Activated naive CD8-positive, alpha-beta T cell (primary cell): ENCODE results near the gene SPOUT1.

ENCODE experiments used
- H3K27ac Mint-ChIP-seq: one replicate; pipeline ENCODE4 v1.8.0; 2021; ENCODE audit warnings: mixed read lengths
- H3K27me3 Mint-ChIP-seq: one replicate; pipeline ENCODE4 v1.8.0; 2021; ENCODE audit warnings: mixed read lengths
- H3K36me3 Mint-ChIP-seq: one replicate; pipeline ENCODE4 v1.8.0; 2021; ENCODE audit warnings: mixed read lengths
- H3K4me1 Mint-ChIP-seq: one replicate; pipeline ENCODE4 v1.8.0; 2021; ENCODE audit warnings: low read depth, mixed read lengths
- H3K4me3 Mint-ChIP-seq: one replicate; pipeline ENCODE4 v1.8.0; 2021; ENCODE audit warnings: mild to moderate bottlenecking, mixed read lengths
- H3K9me3 Mint-ChIP-seq: one replicate; pipeline ENCODE4 v1.8.0; 2021; ENCODE audit warnings: low read depth, mixed read lengths

Gene SPOUT1

GRCh38 chr9:128823362-128823902 is 6.2 kb downstream of the SPOUT1 start:
- peaks cover 21% of the 10 kb centered on the region for H3K4me1 Mint-ChIP-seq
- H3K36me3 Mint-ChIP-seq: peaks cover 2% of the 10 kb centered on the region
- H3K27me3 Mint-ChIP-seq: no peaks in the 10 kb centered on the region
- H3K9me3 Mint-ChIP-seq: no peaks in the 10 kb centered on the region
- H3K27ac Mint-ChIP-seq: no peak overlapping the region
- no peak overlapping the region for H3K4me3 Mint-ChIP-seq

DNA sequence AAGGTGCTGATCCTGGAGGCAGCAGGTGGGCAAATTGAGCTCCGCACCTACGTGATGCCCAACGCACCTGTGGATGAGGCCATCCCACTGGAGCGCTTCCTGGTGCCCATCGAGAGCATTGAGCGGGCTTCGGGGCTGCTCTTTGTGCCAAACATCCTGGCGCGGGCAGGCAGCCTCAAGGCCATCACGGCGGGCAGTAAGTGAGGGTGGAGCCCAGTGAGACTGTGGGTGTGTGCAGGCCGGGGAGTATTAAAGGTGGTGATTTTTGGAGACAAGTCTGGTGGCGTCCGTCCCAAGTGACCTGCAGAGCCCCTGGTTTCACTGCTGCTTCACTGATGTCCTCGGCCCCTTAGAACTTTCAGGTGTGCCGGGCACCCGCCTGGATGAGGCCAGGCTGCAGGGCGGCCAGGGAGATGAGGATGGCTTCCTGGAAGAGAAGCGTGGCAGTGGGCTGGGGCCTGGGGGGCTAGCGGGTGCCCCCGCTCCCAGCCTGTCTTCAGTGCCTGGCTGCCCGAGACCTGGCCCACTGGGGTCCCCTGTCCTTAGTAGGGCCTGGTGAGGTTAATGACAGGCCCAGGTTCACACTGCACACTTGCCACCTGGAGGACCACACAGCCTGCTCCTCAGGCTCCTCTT is 7.1 kb downstream of the SPOUT1 start:
- H3K27me3 Mint-ChIP-seq: no peaks in the 10 kb centered on the region
- H3K9me3 Mint-ChIP-seq: no peaks in the 10 kb centered on the region
- peaks cover 17% of the 10 kb centered on the region for H3K4me1 Mint-ChIP-seq
- no peaks in the 10 kb centered on the region for H3K36me3 Mint-ChIP-seq
- H3K4me3 Mint-ChIP-seq: no peak overlapping the region
- H3K27ac Mint-ChIP-seq: no peak overlapping the region

GRCh38 chr9:128821584-128822406 is 7.8 kb downstream of the SPOUT1 start:
- no peaks in the 10 kb centered on the region for H3K36me3 Mint-ChIP-seq
- H3K4me3 Mint-ChIP-seq: no peak overlapping the region
- H3K9me3 Mint-ChIP-seq: no peaks in the 10 kb centered on the region
- H3K4me1 Mint-ChIP-seq: peaks cover 17% of the 10 kb centered on the region
- no peaks in the 10 kb centered on the region for H3K27me3 Mint-ChIP-seq
- H3K27ac Mint-ChIP-seq: no peak overlapping the region

DNA sequence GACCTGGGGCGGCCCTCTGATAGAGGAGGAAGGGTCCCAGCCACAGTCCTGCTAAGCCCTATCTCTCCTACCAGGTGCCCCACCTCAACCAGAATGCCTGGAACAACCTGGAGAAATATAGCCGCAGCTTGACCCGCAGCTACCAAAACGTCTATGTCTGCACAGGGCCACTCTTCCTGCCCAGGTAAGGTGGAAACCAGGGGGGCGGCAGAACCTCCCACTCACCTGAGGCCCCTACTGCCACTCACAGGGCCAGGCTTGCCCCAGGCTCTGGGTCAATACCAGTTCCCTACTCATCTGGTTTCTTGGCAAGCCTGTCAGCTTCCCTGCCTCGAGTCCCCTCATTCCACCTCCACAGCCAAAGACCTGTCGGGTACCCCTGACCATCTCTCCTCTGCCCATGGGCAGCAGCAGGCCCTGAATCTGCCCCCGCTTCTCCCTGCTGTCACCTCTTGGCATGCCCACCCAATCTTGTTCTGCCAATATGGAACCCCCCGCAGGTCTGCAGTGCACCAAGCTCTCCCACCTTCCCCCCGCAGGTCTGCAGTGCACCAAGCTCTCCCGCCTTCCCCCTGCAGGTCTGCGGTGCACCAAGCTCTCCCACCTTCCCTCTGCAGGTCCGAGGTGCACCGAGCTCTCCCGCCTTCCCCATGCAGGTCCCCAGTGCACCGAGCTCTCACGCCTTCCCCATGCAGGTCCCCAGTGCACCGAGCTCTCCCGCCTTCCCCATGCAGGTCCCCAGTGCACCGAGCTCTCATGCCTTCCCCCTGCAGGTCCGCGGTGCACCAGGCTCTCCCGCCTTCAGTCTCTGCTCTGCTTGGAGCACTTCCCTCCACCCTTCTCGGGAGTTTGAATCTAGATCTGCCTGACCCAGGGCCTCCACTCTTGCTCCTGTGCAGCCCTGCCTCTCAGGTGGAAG is 8.7 kb downstream of the SPOUT1 start:
- peak overlapping the region; percentile 16 for H3K27ac Mint-ChIP-seq
- no peaks in the 10 kb centered on the region for H3K36me3 Mint-ChIP-seq
- no peaks in the 10 kb centered on the region for H3K9me3 Mint-ChIP-seq

GRCh38 chr9:128819716-128820664 is 9.6 kb downstream of the SPOUT1 start:
- Mint-ChIP-seq H3K36me3 (no peaks in the 10 kb centered on the region), H3K27ac (peak overlapping the region; percentile 81), H3K4me1 (peaks cover 17% of the 10 kb centered on the region), H3K4me3 (peak overlapping the region; percentile 89), H3K27me3 (no peaks in the 10 kb centered on the region), H3K9me3 (no peaks in the 10 kb centered on the region)

More for the DNA sequence above, 8.7 kb downstream of the SPOUT1 start:
- peak overlapping the region; percentile 35 for H3K4me3 Mint-ChIP-seq
- H3K4me1 Mint-ChIP-seq: peaks cover 17% of the 10 kb centered on the region
- no peaks in the 10 kb centered on the region for H3K27me3 Mint-ChIP-seq

DNA sequence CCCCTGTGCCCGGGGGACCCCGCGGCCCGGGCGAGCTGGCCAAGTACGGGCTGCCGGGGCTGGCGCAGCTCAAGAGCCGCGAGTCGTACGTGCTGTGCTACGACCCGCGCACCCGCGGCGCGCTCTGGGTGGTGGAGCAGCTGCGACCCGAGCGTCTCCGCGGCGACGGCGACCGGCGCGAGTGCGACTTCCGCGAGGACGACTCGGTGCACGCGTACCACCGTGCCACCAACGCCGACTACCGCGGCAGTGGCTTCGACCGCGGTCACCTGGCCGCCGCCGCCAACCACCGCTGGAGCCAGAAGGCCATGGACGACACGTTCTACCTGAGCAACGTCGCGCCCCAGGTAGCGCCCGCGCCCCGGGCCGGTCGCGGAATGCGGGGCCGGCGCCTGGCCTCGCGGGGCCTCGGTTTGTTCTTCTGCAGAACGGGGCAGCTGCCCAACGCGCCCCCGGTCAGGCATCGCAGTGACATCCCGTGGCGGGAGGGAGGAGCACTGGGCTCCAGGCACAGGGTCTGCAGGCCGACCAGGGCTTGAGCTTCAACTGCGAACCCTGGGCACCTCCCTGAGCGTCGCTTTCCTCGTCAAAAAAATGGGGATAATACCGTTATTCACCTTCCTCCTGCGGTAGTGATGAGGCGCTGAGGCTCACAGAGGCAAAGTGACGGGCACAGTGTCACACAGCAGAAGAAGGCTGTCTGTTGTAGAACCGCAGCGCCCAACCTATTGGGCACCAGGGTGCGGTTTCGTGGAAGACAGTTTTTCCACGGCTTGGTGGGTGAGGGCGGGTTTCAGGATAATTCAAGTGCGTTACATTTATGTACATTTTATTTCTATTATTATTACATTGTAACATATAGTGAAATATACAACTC is 10.5 kb downstream of the SPOUT1 start:
- H3K27me3 Mint-ChIP-seq: no peaks in the 10 kb centered on the region
- peak overlapping the region; percentile 89 for H3K4me3 Mint-ChIP-seq
- H3K27ac Mint-ChIP-seq: peak overlapping the region; percentile 81
- no peaks in the 10 kb centered on the region for H3K9me3 Mint-ChIP-seq
- peaks cover 17% of the 10 kb centered on the region for H3K4me1 Mint-ChIP-seq
- no peaks in the 10 kb centered on the region for H3K36me3 Mint-ChIP-seq

- H3K4me3 Mint-ChIP-seq: peak within 1 kb of the TSS; percentile 89
- H3K36me3 Mint-ChIP-seq: no peaks in the 10 kb centered on the region
- no peaks in the 10 kb centered on the region for H3K9me3 Mint-ChIP-seq
- H3K27me3 Mint-ChIP-seq: no peaks in the 10 kb centered on the region
- peaks cover 17% of the 10 kb centered on the region for H3K4me1 Mint-ChIP-seq
- peak within 1 kb of the TSS; percentile 81 for H3K27ac Mint-ChIP-seq
Measured at GRCh38 chr9:128818099-128818838, 11.3 kb downstream of the SPOUT1 start, which contains the start of gene ENDOG. ENDOG (plus strand) TSS chr9:128818500; CDS start chr9:128818685, 185 bp downstream.

DNA sequence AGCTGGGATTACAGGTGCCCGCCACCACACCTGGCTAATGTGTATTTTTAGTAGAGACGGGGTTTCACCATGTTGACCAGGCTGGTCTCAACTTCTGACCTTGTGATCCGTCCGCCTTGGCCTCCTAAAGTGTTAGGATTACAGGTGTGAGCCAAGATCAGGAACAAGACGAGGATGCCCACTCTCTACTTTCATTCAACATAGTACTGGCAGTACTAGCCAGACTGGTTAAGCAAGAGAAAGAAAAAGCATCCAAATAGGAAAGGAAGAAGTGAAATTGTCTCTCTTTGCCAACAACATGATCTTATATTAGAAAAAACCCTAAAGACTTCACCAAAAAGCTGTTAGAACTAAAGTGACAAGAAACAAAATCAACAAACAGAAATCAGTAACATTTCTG is 18.7 kb downstream of the SPOUT1 start:
- H3K27ac Mint-ChIP-seq: no peak overlapping the region
- no peaks in the 10 kb centered on the region for H3K9me3 Mint-ChIP-seq
- H3K27me3 Mint-ChIP-seq: no peaks in the 10 kb centered on the region
- peaks cover 2% of the 10 kb centered on the region for H3K36me3 Mint-ChIP-seq
- no peak overlapping the region for H3K4me3 Mint-ChIP-seq
- H3K4me1 Mint-ChIP-seq: no peaks in the 10 kb centered on the region

GRCh38 chr9:128809831-128810230 is 19.8 kb downstream of the SPOUT1 start:
- H3K9me3 Mint-ChIP-seq: no peaks in the 10 kb centered on the region
- H3K27me3 Mint-ChIP-seq: no peaks in the 10 kb centered on the region
- H3K27ac Mint-ChIP-seq: peak overlapping the region; percentile 8
- H3K4me1 Mint-ChIP-seq: no peaks in the 10 kb centered on the region
- H3K4me3 Mint-ChIP-seq: no peak overlapping the region
- H3K36me3 Mint-ChIP-seq: peaks cover 2% of the 10 kb centered on the region

DNA sequence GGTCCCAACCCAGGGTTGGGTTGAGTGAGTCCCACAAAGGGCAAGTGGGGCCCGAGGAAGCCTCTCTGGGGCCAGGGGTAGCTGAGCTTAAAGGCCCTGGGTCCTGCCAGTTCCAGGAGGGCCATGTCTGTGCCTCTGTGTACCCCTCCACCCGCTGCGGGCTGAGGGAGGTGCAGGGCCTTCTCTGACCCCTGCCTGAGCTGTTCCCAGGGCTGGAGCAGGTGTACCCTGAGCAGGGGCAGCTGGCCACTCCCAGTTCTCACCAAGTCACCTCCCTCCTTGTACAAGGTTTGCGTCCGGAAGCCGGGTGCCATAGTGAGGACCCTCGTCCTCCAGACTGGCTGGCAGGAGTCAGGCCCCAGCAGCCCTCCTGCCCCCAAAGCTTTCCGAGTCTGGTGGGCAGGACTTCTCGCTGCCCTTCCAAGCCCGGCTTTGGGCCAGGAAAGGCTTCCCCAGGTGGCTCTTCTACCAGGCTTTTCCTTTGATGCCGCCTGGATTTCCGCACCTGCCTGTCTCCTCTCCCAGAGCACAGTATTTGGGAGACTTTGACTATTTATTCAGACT is 20.5 kb downstream of the SPOUT1 start:
- Mint-ChIP-seq H3K27ac (no peak overlapping the region), H3K4me1 (no peaks in the 10 kb centered on the region), H3K9me3 (no peaks in the 10 kb centered on the region), H3K4me3 (no peak overlapping the region), H3K27me3 (no peaks in the 10 kb centered on the region), H3K36me3 (peaks cover 2% of the 10 kb centered on the region)

GRCh38 chr9:128808543-128808942 is 21.1 kb downstream of the SPOUT1 start:
- no peaks in the 10 kb centered on the region for H3K4me1 Mint-ChIP-seq
- no peaks in the 10 kb centered on the region for H3K27me3 Mint-ChIP-seq
- peaks cover 2% of the 10 kb centered on the region for H3K36me3 Mint-ChIP-seq
- H3K27ac Mint-ChIP-seq: no peak overlapping the region
- H3K4me3 Mint-ChIP-seq: no peak overlapping the region
- H3K9me3 Mint-ChIP-seq: no peaks in the 10 kb centered on the region

GRCh38 chr9:128807827-128808226 is 21.8 kb downstream of the SPOUT1 start:
- H3K9me3 Mint-ChIP-seq: no peaks in the 10 kb centered on the region
- H3K4me1 Mint-ChIP-seq: no peaks in the 10 kb centered on the region
- H3K27ac Mint-ChIP-seq: no peak overlapping the region
- no peaks in the 10 kb centered on the region for H3K27me3 Mint-ChIP-seq
- no peak overlapping the region for H3K4me3 Mint-ChIP-seq
- peaks cover 2% of the 10 kb centered on the region for H3K36me3 Mint-ChIP-seq
